CD4-positive, CD25-positive, alpha-beta regulatory T cell (primary cell): ENCODE measurements around the gene SUPT20HL1. TPM values are rescaled to one million over a fixed set of nuclear protein-coding genes. Genes with fewer than 3 reads are reported as not detected.

ENCODE experiments used
- ATAC-seq, 2 donors: fragments of 150-1000 bp; cut with Tn5 transposase; one replicate each; pipeline ENCODE4 v1.10.0; 2021; ENCODE audit warnings: low read depth in 2 of 2, moderate number of reproducible peaks in 2 of 2, moderate library complexity in 1 of 2
- DNase-seq, 3 donors: peaks; one replicate each; pipeline versions ENCODE4 v3.0.0 to v3.0.0-alpha.2; 2012 to 2022; ENCODE audit warnings: mixed read lengths in 1 of 3
- H3K27ac ChIP-seq: one replicate; pipeline ENCODE4 v1.7.0; 2013; ENCODE audit warnings: mild to moderate bottlenecking, low read length; ENCODE audit not compliant: insufficient read depth, poor library complexity, severe bottlenecking
- H3K27me3 ChIP-seq: one replicate; pipeline ENCODE4 v1.7.0; 2013; ENCODE audit warnings: low read length; ENCODE audit not compliant: control insufficient read depth, insufficient read depth
- H3K36me3 ChIP-seq: one replicate; pipeline ENCODE4 v1.7.0; 2013; ENCODE audit warnings: mild to moderate bottlenecking, low read length, moderate library complexity; ENCODE audit not compliant: control insufficient read depth, insufficient read depth
- H3K4me1 ChIP-seq: 2 replicates; pipeline ENCODE4 v1.7.0; 2013; ENCODE audit warnings: mild to moderate bottlenecking, low read length; ENCODE audit not compliant: insufficient read depth, control insufficient read depth, poor library complexity, severe bottlenecking
- H3K4me3 ChIP-seq: one replicate; pipeline ENCODE4 v1.7.0; 2013; ENCODE audit warnings: low read depth, mild to moderate bottlenecking, low read length, moderate library complexity
- H3K9me3 ChIP-seq, 2 experiments: 1 replicate in 1 of 2; 2 replicates in 1 of 2; pipeline ENCODE4 v1.7.0; 2013; ENCODE audit warnings: low read length in 2 of 2, mild to moderate bottlenecking in 1 of 2, moderate library complexity in 1 of 2; ENCODE audit not compliant: control insufficient read depth in 2 of 2
- H3K27ac Mint-ChIP-seq, 3 donors: one replicate each; pipeline ENCODE4 v1.8.0; 2020 to 2022; ENCODE audit warnings: mild to moderate bottlenecking in 3 of 3, mixed read lengths in 3 of 3, moderate library complexity in 2 of 3
- H3K27me3 Mint-ChIP-seq: one replicate; pipeline ENCODE4 v1.8.0; 2022; ENCODE audit warnings: mild to moderate bottlenecking, mixed read lengths
- H3K36me3 Mint-ChIP-seq: one replicate; pipeline ENCODE4 v1.8.0; 2020; ENCODE audit warnings: mixed read lengths
- H3K4me1 Mint-ChIP-seq, 4 donors: one replicate each; pipeline ENCODE4 v1.8.0; 2020 to 2022; ENCODE audit warnings: mixed read lengths in 4 of 4, mild to moderate bottlenecking in 1 of 4
- H3K4me3 Mint-ChIP-seq, 4 donors: one replicate each; pipeline ENCODE4 v1.8.0; 2020 to 2022; ENCODE audit warnings: mild to moderate bottlenecking in 4 of 4, mixed read lengths in 4 of 4, moderate library complexity in 3 of 4
- H3K9me3 Mint-ChIP-seq, 7 donors: one replicate each; pipeline ENCODE4 v1.8.0; 2020 to 2022; ENCODE audit warnings: mixed read lengths in 7 of 7, mild to moderate bottlenecking in 3 of 7, moderate library complexity in 2 of 7
- polyA plus RNA-seq, 4 donors: library from polyadenylated mRNA; unstranded; fragments of 300-500 nt; fragmentation: Illumina TruSeq; gene quantifications; one replicate each; pipeline ENCODE4 v1.2.3, GENCODE V29; 2021
- total RNA-seq: library from RNA; stranded (reverse); gene quantifications from one replicate; pipeline ENCODE4 v1.2.3, GENCODE V29; 2022

Gene SUPT20HL1
- total and polyA plus RNA-seq, 5 donors from 2014 or later, result not detected

DNA sequence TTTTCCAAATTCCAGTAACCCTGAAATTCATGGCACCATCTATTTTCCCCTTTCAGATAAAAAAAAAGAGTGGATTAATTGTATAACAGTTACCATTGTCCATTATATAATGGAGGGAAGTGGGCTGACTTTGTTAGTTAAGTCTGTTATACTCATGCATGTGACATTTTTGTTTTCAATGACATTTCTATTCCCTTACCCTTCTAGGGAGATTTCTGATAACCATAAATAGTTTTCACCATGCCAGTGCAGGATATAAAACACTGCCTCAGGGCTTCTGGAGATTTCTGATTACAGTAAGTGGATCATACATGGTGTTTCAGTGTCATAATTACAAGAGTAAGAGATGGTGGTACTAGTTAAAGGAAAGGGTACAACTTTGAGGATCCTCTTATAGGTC lies 45.5 kb downstream of the SUPT20HL1 start:
- Histone ChIP-seq H3K4me3 (no peak overlapping the region), H3K36me3 (no peaks in the 10 kb centered on the region), H3K27ac (no peak overlapping the region), H3K9me3 (no peaks in the 10 kb centered on the region), H3K4me1 (no peaks in the 10 kb centered on the region), H3K27me3 (no peaks in the 10 kb centered on the region)
- H3K4me3 Mint-ChIP-seq, result no peak overlapping the region
- no peak for ATAC-seq
- H3K4me1 Mint-ChIP-seq, result peaks cover 0 to 2% (median 0%) of the 10 kb centered on the region in 4 donors
- H3K27ac Mint-ChIP-seq, result no peak overlapping the region
- DNase-seq, result no peak
- peaks cover 0 to 1% (median 0%) of the 10 kb centered on the region in 7 donors for H3K9me3 Mint-ChIP-seq
- H3K27me3 Mint-ChIP-seq, result peaks cover 6% of the 10 kb centered on the region
- no peaks in the 10 kb centered on the region for H3K36me3 Mint-ChIP-seq

Other genes starting within 250 kb of the SUPT20HL1 start
- 104 TPM for gene ZFX, start 210.9 kb upstream of the SUPT20HL1 start, total RNA-seq
- 10 to 100 TPM; 20.4 to 41.6 (median 38.8) TPM for gene ZFX, start 210.9 kb upstream of the SUPT20HL1 start, polyA plus RNA-seq
- not detected for gene SUPT20HL2, start 46.6 kb upstream of the SUPT20HL1 start, total RNA-seq
- not detected for gene SUPT20HL2, start 46.6 kb upstream of the SUPT20HL1 start, polyA plus RNA-seq
- 11.3 TPM for gene PDK3, start 104.6 kb downstream of the SUPT20HL1 start, total RNA-seq
- 10 to 100 TPM; 29.7 to 33.9 (median 33.4) TPM for gene PDK3, start 104.6 kb downstream of the SUPT20HL1 start, polyA plus RNA-seq